HG03045 (cell line): ENCODE measurements around the gene SPAG9.

Source experiments
- ATAC-seq: cut with Tn5 transposase; IDR thresholded peaks from one replicate; pipeline ENCODE4 v1.9.1; 2021; ENCODE audit warnings: mild to moderate bottlenecking, moderate library complexity; ENCODE audit not compliant: unreplicated experiment

Gene SPAG9

GRCh38 chr17:50955667-50956120 lies 165.0 kb downstream of the SPAG9 start:
- ATAC-seq = no peak

GRCh38 chr17:50955160-50955559 lies 165.5 kb downstream of the SPAG9 start:
- ATAC-seq = no peak

- no peak for ATAC-seq
These were observed 166.0 kb downstream of the SPAG9 start for GRCh38 chr17:50954641-50955121.

GRCh38 chr17:50953831-50954601 lies 166.7 kb downstream of the SPAG9 start:
- ATAC-seq = no peak

- ATAC-seq = no peak
These were observed 167.2 kb downstream of the SPAG9 start for GRCh38 chr17:50953518-50953830.

GRCh38 chr17:50952889-50953288 lies 167.8 kb downstream of the SPAG9 start:
- no peak for ATAC-seq

GRCh38 chr17:50952013-50952412 lies 168.7 kb downstream of the SPAG9 start:
- ATAC-seq = no peak

- no peak for ATAC-seq
These were observed 170.4 kb downstream of the SPAG9 start for GRCh38 chr17:50949989-50950877.

GRCh38 chr17:50949128-50949988 lies 171.3 kb downstream of the SPAG9 start:
- no peak for ATAC-seq

GRCh38 chr17:50948711-50949110 lies 172.0 kb downstream of the SPAG9 start:
- no peak for ATAC-seq

- ATAC-seq = no peak
These were observed 172.7 kb downstream of the SPAG9 start for GRCh38 chr17:50947782-50948543.

- no peak for ATAC-seq
These were observed 173.5 kb downstream of the SPAG9 start for GRCh38 chr17:50946891-50947781.

- ATAC-seq = no peak
These were observed 174.3 kb downstream of the SPAG9 start for GRCh38 chr17:50946223-50946890.

GRCh38 chr17:50945779-50946222 lies 174.9 kb downstream of the SPAG9 start:
- no peak for ATAC-seq

GRCh38 chr17:50944902-50945720 lies 175.6 kb downstream of the SPAG9 start:
- ATAC-seq = no peak

GRCh38 chr17:50944054-50944901 lies 176.4 kb downstream of the SPAG9 start:
- ATAC-seq = no peak

GRCh38 chr17:50943575-50943933 lies 177.1 kb downstream of the SPAG9 start:
- ATAC-seq = no peak
